ENCODE data around the gene KLK7. TPM values are rescaled to one million over a fixed set of nuclear protein-coding genes. Genes with fewer than 3 reads are reported as not detected.

The KLK7 gene
- total and polyA plus RNA-seq, 2 of the 4 experiments (the other 2 are of a cell fraction) = not detected

DNA sequence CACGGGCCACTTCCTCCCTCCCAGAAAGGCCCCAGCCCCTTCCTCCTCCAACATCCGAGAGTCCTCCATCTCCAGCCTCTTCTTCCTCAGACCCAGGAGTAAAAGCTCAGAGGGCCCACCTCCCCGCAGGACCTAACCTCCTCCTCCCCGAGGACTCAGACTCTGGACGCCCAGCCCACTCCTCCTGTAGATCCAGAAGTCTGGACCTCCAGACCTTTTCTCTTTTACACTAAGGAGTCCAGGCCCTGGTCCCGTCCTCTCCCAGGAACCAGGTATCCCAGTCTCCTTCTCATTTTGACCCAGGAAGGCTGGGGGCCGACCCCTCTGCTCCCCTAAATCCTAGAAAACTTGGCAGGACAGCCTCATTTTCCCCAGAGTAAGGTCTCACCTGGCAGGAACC, 19.6 kb upstream of the KLK7 start:
- Histone ChIP-seq H2BK5ac (ENCODE audit: low read depth, low read length, poor library complexity, severe bottlenecking) (no peak overlapping the region), H2AK9ac (replicated peaks; ENCODE audit: low read depth, low read length, poor library complexity) (no peak overlapping the region), H3K23ac (ENCODE audit: low read depth, low read length) (no peak overlapping the region), H2BK20ac (ENCODE audit: low read depth, low read length) (no peak overlapping the region), H3K18ac (ENCODE audit: low read depth, low read length) (no peak overlapping the region), H3K27me3 (ENCODE audit: control insufficient read depth, insufficient read depth, low read length) (no peaks in the 10 kb centered on the region), H4K20me1 (ENCODE audit: insufficient read depth, low read length) (no peaks in the 10 kb centered on the region; the same call in 1 of the 2 replicates), H3K9me3 (ENCODE audit: control insufficient read depth, insufficient read depth, low read length) (peaks cover 9% of the 10 kb centered on the region), H4K5ac (ENCODE audit: low read depth, low read length) (no peak overlapping the region), H3K4me2 (ENCODE audit: low read depth, low read length) (no peak overlapping the region), H3K56ac (ENCODE audit: extremely low read depth, insufficient read depth, low read length) (no peak overlapping the region), H4K91ac (ENCODE audit: insufficient read depth, low read depth, low read length) (no peak overlapping the region), H3K4me1 (ENCODE audit: control insufficient read depth, insufficient read depth, low read length) (no peaks in the 10 kb centered on the region), H3K36me3 (ENCODE audit: control insufficient read depth, insufficient read depth, low read length) (no peaks in the 10 kb centered on the region), H2BK15ac (ENCODE audit: low read depth, low read length) (no peak overlapping the region), H2AFZ (replicated peaks; ENCODE audit: low read length, poor library complexity) (no peak overlapping the region), H3K9ac (ENCODE audit: low read depth, low read length) (no peak overlapping the region), H4K8ac (ENCODE audit: low read depth in 2 of 2, low read length in 2 of 2) (no peak overlapping the region), H3K4me3 (ENCODE audit: insufficient read depth, low read depth, low read length) (no peak overlapping the region), H3K27ac (ENCODE audit: insufficient read depth, low read length) (no peak overlapping the region), H2AK5ac (ENCODE audit: low read depth, low read length) (no peak overlapping the region), H3K4ac (ENCODE audit: low read depth, low read length) (no peak overlapping the region), H3K79me1 (ENCODE audit: low read depth in 1 of 2, low read length in 2 of 2) (no peaks in the 10 kb centered on the region), H2BK120ac (ENCODE audit: low read depth, low read length) (no peak overlapping the region), H3K14ac (replicated peaks; ENCODE audit: low read depth, low read length) (no peak overlapping the region), H3K9me1 (ENCODE audit: insufficient read depth, low read length) (no peaks in the 10 kb centered on the region)
- ChIA-PET POLR2A (ENCODE audit: unreplicated experiment) (no interaction called here), CTCF (no interaction called here)
- DNase-seq (no peak), ATAC-seq (ENCODE audit: low read depth) (no peak)
- intact Hi-C loops (cut with micrococcal nuclease) (no loop called here), dilution Hi-C loops (cut with HindIII; ENCODE audit: low sequenced_read_pairs, unreplicated experiment) (no loop called here), in situ Hi-C loops (cut with MboI; ENCODE audit: low sequenced_read_pairs) (no loop called here)
- TF ChIP-seq SMC3 (IDR thresholded peaks at IDR 0.05; ENCODE audit: low read depth, low read length) (no peak), MAZ (IDR thresholded peaks at IDR 0.05; ENCODE audit: borderline replicate concordance, low read depth, low read length) (no peak), RCOR1 (IDR thresholded peaks at IDR 0.05; ENCODE audit: insufficient replicate concordance, low read length) (no peak), POLR2A (IDR thresholded peaks at IDR 0.05; ENCODE audit: low read depth, low read length) (no peak), MXI1 (IDR thresholded peaks at IDR 0.05; ENCODE audit: borderline replicate concordance, low read depth, low read length) (no peak), BHLHE40 (IDR thresholded peaks at IDR 0.05; ENCODE audit: low read depth, low read length) (no peak), RFX5 (IDR thresholded peaks at IDR 0.05; ENCODE audit: low read depth, low read length) (no peak), FOS (IDR thresholded peaks at IDR 0.05; ENCODE audit: low read depth, low read length) (no peak), MAFK (IDR thresholded peaks at IDR 0.05; ENCODE audit: low read depth, low read length) (no peak), CHD1 (IDR thresholded peaks at IDR 0.05; ENCODE audit: low read depth, low read length) (no peak), RAD21 (IDR thresholded peaks at IDR 0.05; ENCODE audit: low read length) (no peak), NFE2L2 (IDR thresholded peaks at IDR 0.05; ENCODE audit: low read depth, low read length) (no peak), CEBPB (IDR thresholded peaks at IDR 0.05; ENCODE audit: low read depth, low read length) (no peak)
- TF ChIP-seq, protein P1, sequence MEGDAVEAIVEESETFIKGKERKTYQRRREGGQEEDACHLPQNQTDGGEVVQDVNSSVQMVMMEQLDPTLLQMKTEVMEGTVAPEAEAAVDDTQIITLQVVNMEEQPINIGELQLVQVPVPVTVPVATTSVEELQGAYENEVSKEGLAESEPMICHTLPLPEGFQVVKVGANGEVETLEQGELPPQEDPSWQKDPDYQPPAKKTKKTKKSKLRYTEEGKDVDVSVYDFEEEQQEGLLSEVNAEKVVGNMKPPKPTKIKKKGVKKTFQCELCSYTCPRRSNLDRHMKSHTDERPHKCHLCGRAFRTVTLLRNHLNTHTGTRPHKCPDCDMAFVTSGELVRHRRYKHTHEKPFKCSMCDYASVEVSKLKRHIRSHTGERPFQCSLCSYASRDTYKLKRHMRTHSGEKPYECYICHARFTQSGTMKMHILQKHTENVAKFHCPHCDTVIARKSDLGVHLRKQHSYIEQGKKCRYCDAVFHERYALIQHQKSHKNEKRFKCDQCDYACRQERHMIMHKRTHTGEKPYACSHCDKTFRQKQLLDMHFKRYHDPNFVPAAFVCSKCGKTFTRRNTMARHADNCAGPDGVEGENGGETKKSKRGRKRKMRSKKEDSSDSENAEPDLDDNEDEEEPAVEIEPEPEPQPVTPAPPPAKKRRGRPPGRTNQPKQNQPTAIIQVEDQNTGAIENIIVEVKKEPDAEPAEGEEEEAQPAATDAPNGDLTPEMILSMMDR (conservative IDR thresholded peaks at IDR 0.05; ENCODE audit: low read depth, low read length) = no peak
- TF ChIP-seq, protein P2, sequence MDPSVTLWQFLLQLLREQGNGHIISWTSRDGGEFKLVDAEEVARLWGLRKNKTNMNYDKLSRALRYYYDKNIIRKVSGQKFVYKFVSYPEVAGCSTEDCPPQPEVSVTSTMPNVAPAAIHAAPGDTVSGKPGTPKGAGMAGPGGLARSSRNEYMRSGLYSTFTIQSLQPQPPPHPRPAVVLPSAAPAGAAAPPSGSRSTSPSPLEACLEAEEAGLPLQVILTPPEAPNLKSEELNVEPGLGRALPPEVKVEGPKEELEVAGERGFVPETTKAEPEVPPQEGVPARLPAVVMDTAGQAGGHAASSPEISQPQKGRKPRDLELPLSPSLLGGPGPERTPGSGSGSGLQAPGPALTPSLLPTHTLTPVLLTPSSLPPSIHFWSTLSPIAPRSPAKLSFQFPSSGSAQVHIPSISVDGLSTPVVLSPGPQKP (IDR thresholded peaks at IDR 0.05; ENCODE audit: borderline replicate concordance, low read depth, low read length) = no peak
- TF ChIP-seq, protein P3, sequence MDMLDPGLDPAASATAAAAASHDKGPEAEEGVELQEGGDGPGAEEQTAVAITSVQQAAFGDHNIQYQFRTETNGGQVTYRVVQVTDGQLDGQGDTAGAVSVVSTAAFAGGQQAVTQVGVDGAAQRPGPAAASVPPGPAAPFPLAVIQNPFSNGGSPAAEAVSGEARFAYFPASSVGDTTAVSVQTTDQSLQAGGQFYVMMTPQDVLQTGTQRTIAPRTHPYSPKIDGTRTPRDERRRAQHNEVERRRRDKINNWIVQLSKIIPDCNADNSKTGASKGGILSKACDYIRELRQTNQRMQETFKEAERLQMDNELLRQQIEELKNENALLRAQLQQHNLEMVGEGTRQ (IDR thresholded peaks at IDR 0.05; ENCODE audit: low read depth, low read length) = no peak
- 89% methylated on average over 3 of the region's 7 CpGs; no CpG with 5 or more reads in 1 of the 2 experiments for WGBS, 2 experiments (ENCODE audit: extremely low coverage in 2 of 2, insufficient read length in 1 of 2)
- BruUV-seq (replicated peaks) = no TSS peak
